Amniotic epithelial cell (primary cell): ENCODE results near the gene FCSK.
A peak's percentile ranks its signal among the peaks of the same experiment; 100 is the strongest.
"Not testable (repeated sequence)": the region's sequence is repeated elsewhere in the genome, so short reads cannot be mapped to it uniquely, and the experiment has no call there.

Experiments
- DNase-seq: peaks from one replicate; pipeline ENCODE4 v3.0.0-alpha.2; 2010; ENCODE audit warnings: low read depth

Gene FCSK

GRCh38 chr16:70432356-70432722 is 22.1 kb upstream of the FCSK start:
- no peak for DNase-seq

DNA sequence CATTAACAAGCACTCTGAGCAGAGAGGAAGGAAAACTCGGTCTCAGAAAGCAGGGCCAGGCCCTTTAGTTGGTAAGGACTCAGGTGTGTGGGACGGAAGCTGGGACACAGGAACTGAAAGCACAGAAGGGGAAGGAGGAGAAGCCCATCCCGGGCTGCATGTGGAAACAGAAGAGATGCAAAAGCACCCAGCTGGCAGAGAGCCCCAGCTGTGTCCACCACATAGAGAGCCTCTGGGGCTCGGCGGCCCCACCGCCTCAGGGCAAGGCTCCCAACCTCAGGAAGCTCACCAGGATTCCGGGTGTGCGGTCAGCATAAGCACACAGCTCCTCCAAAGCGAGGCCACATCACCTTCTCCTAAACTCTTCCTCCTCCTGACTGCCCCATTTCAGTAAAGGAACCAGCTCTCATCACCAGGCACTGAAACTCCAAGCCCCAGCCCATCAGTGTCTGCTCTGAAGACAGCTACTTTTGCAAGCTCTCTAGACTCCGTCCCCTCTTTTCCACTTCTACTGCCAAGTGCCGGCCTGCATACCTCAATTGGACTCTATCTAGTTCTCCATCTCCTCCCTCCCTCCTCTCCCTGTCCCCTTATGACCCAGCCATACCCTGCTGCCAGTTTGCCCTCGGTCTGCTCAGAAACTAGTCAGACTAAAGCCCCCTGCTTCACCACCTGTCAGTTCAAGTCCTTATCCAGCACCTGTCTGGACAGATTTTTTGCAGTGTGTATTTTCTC is 21.5 kb upstream of the FCSK start:
- no peak for DNase-seq

DNA sequence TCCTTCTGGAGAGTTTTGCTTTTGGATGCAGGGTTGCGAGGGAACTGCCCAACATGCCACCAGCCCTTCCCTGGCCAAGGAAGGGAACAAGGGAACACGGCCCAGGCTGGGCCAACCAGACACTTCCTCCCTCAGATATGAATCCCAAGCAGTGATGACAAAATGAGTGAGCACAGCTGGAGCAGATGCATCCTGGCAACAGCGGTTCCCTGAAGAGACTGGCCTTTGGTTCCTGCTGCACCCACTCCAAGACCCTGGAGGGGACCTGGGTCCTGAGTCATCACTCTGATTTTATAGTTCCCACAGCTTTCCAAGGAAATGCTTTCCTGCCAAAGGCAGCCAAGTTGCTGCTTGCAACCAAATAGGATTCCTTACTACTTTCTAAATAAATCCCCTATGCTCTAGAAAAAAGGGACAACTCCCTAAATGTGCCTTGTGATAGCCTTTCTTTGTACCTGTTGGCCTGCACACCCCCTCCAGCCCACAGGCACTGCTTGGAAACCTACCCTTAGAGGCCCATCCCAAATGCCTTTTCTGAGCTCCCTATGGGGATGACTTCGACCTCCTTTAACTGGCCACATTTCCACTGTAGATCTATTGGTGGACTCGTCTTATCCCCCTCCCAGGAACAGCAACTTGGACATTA is 20.8 kb upstream of the FCSK start:
- peak; percentile 39 for DNase-seq

- no peak for DNase-seq
These were observed 19.7 kb upstream of the FCSK start for GRCh38 chr16:70434484-70435260.

GRCh38 chr16:70437017-70437581 is 17.3 kb upstream of the FCSK start:
- peak; percentile 93 for DNase-seq

DNA sequence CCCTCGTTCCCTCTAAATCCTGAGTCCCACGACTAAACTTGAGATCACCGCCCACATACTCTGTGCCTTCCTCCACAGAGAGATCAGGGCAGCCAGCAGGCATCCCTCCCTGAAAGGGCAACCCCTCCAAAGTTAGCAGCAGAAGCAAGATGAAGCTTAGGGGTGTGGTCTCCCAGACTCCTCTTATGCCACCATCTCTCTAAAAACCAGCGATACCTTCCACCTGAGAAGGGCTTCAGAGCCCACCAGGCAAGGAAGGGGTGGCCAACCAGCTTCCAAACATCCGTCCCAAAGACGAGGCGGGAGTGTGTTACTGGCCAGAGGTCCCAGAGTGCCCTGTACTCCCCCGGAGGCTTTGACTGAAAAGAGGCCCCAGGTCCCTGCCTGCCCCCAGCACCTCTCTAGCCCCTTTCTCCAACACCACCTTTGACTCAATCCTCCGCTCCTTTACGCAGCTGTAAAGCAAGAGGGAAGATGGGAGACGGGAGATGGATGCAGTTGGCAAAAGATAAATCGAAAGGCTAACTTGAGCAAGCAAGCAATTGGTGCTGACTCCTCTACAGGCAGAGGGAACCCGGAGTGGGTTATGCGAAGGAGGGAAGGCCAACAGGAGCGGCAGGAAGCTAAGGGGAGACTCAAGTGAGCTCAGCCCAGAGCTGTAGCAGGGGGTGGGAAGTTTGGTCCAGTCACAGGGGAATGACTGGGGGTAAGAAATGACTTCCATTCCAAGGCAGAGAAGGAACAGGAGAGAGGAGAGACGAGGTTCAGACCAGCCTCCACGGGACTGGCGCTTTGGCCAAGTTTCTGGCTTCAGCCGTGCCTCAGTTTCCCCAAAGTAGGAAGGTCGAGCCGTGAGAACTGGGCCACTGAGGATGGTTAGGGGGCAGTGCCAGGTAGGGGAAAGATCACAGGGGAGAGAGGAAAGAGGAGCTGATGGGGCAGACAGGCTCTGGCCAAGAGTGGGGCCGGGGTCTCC is 16.5 kb upstream of the FCSK start:
- peak; percentile 65 for DNase-seq

DNA sequence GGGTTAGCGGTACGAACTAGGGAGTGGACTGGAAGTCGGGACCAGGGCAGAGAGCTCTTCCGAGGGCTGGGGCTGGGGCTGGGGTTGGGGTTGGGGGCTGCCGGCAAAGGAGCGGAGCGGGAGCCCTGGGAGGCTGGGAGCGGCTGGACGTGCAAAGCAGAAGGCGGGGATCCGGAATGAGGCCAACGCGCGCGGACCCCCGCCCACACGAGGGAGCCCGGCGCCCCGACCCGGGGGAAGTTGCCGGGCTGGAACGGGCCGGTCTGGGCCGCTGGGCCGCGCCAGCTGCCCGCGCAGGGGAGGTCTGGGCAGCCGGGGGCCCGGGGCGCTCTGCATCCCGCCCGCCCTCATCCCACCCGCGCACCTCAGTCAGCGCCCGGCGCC is 15.8 kb upstream of the FCSK start:
- no peak for DNase-seq

DNA sequence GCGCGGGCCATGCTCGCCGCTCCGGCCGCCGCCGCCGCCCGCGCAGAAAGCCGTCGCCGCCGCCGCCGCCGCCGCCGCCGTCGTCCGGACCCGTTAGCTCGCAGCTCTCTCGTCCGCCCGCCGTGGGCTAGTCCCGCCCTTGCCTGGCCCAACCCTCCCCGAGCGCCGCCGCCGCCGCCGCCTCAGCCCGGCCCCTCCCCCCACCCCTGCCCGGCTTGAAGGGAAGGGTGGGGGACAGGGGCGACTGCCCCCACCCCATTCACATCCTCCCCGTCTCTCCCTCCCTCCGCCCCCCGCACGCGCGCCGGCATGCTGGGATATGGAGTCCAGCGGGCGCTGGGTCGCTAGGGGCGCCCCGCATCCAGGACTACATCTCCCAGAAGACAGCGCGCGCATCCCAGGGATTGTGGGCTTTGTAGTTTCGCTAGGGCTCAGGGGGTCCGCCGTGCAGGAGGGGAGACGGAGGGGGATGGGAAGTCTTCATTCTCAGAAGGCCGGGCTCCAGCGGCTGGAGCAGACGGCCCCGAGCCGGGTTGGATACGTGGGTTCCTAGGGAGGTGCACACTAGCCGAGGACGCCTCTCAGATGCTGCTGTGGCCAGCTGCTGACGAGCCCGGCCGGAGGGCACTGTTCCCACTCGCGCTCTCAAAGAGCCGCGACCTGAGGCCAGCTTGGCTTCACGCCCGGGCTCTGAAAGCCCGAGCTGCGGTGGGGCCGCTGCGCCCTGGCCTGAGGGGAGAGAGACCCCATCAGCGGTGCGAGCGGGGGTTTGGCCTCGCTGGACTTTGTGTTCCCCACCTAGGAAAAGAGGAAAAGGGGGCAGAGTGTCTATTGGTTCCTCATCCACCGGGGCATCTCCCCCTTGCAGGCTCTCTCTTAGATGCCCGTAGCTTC is 15.2 kb upstream of the FCSK start, which contains the start of gene ST3GAL2:
TSS of gene ST3GAL2 (minus strand) at position 132 of the 894 bp plus-strand sequence. CDS start 40,570 bp downstream, outside the sequence.
- DNase-seq, result peak; percentile 88

GRCh38 chr16:70440009-70440692 is 14.2 kb upstream of the FCSK start:
- DNase-seq, result no peak

DNA sequence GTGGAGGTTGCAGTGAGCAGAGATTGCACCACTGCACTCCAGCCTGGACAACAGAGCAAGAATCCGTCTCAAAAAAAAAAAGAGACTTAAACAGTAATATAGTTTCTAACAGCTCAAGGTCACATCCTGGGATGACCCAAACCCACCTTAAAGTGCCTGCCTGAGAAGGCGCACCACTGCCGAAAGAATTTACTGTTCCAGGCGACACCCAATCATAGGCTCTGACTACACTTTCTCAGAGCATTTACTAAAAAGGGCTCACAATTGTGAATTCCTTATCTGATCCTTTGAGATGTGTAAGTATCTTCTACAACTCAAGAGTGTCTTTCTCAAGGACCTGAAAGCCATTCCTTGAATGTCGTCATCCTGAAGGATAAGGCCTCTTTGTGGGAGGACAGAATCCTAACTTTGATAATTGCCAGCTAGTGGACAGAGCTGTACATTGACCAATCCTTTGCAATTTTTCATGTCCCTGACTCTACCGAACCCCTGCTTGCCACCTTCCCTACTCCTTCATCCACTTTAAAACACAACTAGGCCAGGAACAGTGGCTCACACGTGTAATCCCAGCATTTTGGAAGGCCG is 12.9 kb upstream of the FCSK start:
- DNase-seq, result peak; percentile 76

GRCh38 chr16:70442344-70442743 is 12.1 kb upstream of the FCSK start:
- DNase-seq, result no peak

GRCh38 chr16:70444249-70445063 is 9.9 kb upstream of the FCSK start:
- DNase-seq, result no peak

GRCh38 chr16:70448075-70448474 is 6.3 kb upstream of the FCSK start:
- DNase-seq, result no peak

GRCh38 chr16:70450142-70451003 is 4.0 kb upstream of the FCSK start:
- not testable (repeated sequence) for DNase-seq

DNA sequence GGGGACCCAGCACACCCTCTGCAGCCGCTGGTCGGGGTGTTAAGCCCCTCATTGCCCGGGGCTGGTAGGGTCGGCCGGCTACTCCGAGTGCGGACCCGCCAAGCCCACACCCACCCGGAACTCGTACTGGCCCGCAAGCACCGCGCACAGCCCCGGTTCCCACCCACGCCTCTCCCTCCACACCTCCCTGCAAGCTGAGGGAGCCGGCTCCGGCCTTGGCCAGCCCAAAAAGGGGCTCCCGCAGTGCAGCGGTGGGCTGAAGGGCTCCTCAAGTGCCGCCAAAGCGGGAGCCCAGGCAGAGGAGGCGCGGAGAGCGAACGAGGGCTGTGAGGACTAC is 3.4 kb upstream of the FCSK start:
- DNase-seq, result not testable (repeated sequence)

GRCh38 chr16:70453117-70453891 is 1.1 kb upstream of the FCSK start:
- DNase-seq, result no peak

DNA sequence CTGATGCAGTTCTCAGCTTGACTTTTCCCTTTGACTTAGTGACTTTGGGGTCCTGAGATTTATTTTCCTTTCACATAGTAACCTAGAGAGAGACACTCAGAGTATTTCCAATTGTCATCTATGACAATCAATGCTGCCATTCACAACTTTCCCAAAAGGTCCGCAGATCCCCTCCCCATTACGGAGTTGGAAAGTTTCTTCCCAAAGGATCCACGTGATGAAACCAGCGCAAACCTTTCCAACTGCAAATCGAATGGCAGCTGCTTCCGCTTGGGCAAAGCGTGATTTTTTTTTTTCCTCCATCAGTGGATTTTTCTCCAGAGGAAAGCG is 538 bp upstream of the FCSK start:
- DNase-seq, result no peak
